IMR-90 (cell line): ENCODE results near the gene KCNF1. TPM values are rescaled to one million over a fixed set of nuclear protein-coding genes. Genes with fewer than 3 reads are reported as not detected.

ENCODE experiments used
- ATAC-seq: fragments of 200-7000 bp; cut with Tn5 transposase; 2 replicates; pipeline ENCODE4 v1.9.1; 2020; ENCODE audit warnings: low read depth, mild to moderate bottlenecking, moderate library complexity
- BruUV-seq: library from RNA; stranded (reverse); fragments of 400-500 nt; replicated peaks from 2 replicates; lab custom pipeline; 2021; lab: Mats Ljungman, UMichigan
- CTCF ChIA-PET: fragments of 300-600 bp; formaldehyde crosslinking; extraction: SDS; loops from one replicate; lab custom pipeline; 2021; ENCODE audit warnings: antibody characterized with exemption; lab: Yijun Ruan, JAX
- POLR2A ChIA-PET: fragments of 300-600 bp; sonication (Branson Sonifier 250); formaldehyde crosslinking; loops from one replicate; lab custom pipeline; 2022; ENCODE audit warnings: antibody characterized with exemption; ENCODE audit not compliant: unreplicated experiment; lab: Charles Lee
- DNase-seq: peaks from one replicate; pipeline ENCODE4 v3.0.0; 2013
- H2AFZ ChIP-seq: replicated peaks from 2 replicates; pipeline ENCODE3; 2013; ENCODE audit warnings: low read length, mild to moderate bottlenecking; ENCODE audit not compliant: poor library complexity
- H2AK5ac ChIP-seq: 2 replicates; pipeline ENCODE4 v1.6.1; 2013; ENCODE audit warnings: low read depth, low read length, inconsistent platforms
- H2AK9ac ChIP-seq: replicated peaks from 2 replicates; pipeline ENCODE3; 2013; ENCODE audit warnings: mild to moderate bottlenecking, low read depth, low read length, moderate library complexity; ENCODE audit not compliant: poor library complexity
- H2BK120ac ChIP-seq: 2 replicates; pipeline ENCODE4 v1.6.1; 2013; ENCODE audit warnings: low read depth, low read length, inconsistent platforms
- H2BK15ac ChIP-seq: 3 replicates; pipeline ENCODE4 v1.6.1; 2013; ENCODE audit warnings: low read depth, low read length, inconsistent platforms
- H2BK20ac ChIP-seq: 2 replicates; pipeline ENCODE4 v1.6.1; 2013; ENCODE audit warnings: low read depth, mild to moderate bottlenecking, inconsistent platforms, low read length, moderate library complexity
- H2BK5ac ChIP-seq: 2 replicates; pipeline ENCODE4 v1.6.1; 2013; ENCODE audit warnings: mild to moderate bottlenecking, low read depth, low read length, inconsistent platforms; ENCODE audit not compliant: poor library complexity, severe bottlenecking
- H3K14ac ChIP-seq: replicated peaks from 2 replicates; pipeline ENCODE4 v1.6.1; 2013; ENCODE audit warnings: low read depth, low read length, inconsistent platforms
- H3K18ac ChIP-seq: 2 replicates; pipeline ENCODE4 v1.6.1; 2013; ENCODE audit warnings: low read depth, low read length, control low read depth
- H3K23ac ChIP-seq: 2 replicates; pipeline ENCODE4 v1.6.1; 2013; ENCODE audit warnings: low read depth, low read length, inconsistent platforms
- H3K27ac ChIP-seq: 2 replicates; pipeline ENCODE4 v1.5.1; 2013; ENCODE audit warnings: mild to moderate bottlenecking, control low read depth, low read length; ENCODE audit not compliant: insufficient read depth
- H3K27me3 ChIP-seq: 2 replicates; pipeline ENCODE4 v1.6.1; 2013; ENCODE audit warnings: low read length; ENCODE audit not compliant: control insufficient read depth, insufficient read depth
- H3K36me3 ChIP-seq: 2 replicates; pipeline ENCODE4 v1.6.1; 2013; ENCODE audit warnings: low read length, mixed read lengths; ENCODE audit not compliant: control insufficient read depth, insufficient read depth
- H3K4ac ChIP-seq: 2 replicates; pipeline ENCODE4 v1.6.1; 2013; ENCODE audit warnings: low read depth, low read length, inconsistent platforms
- H3K4me1 ChIP-seq: 2 replicates; pipeline ENCODE4 v1.6.1; 2013; ENCODE audit warnings: low read length, mixed read lengths; ENCODE audit not compliant: control insufficient read depth, insufficient read depth
- H3K4me2 ChIP-seq: 2 replicates; pipeline ENCODE4 v1.6.1; 2013; ENCODE audit warnings: low read depth, mild to moderate bottlenecking, control low read depth, low read length, moderate library complexity
- H3K4me3 ChIP-seq: 2 replicates; pipeline ENCODE4 v1.5.1; 2013; ENCODE audit warnings: low read depth, mild to moderate bottlenecking, control low read depth, low read length, moderate library complexity; ENCODE audit not compliant: insufficient read depth
- H3K56ac ChIP-seq: 2 replicates; pipeline ENCODE4 v1.6.1; 2013; ENCODE audit warnings: low read length, inconsistent platforms; ENCODE audit not compliant: insufficient read depth; ENCODE audit errors: extremely low read depth
- H3K79me1 ChIP-seq, 2 experiments: 2 replicates each; pipeline ENCODE4 v1.6.1; 2013; ENCODE audit warnings: low read length in 2 of 2, inconsistent platforms in 1 of 2, low read depth in 1 of 2
- H3K9ac ChIP-seq: 2 replicates; pipeline ENCODE4 v1.6.1; 2013; ENCODE audit warnings: low read depth, low read length, control low read depth
- H3K9me1 ChIP-seq: 2 replicates; pipeline ENCODE4 v1.6.1; 2013; ENCODE audit warnings: low read length, inconsistent platforms; ENCODE audit not compliant: insufficient read depth
- H3K9me3 ChIP-seq: 2 replicates; pipeline ENCODE4 v1.6.1; 2013; ENCODE audit warnings: low read length; ENCODE audit not compliant: control insufficient read depth, insufficient read depth
- H4K20me1 ChIP-seq: 2 replicates; pipeline ENCODE4 v1.6.1; 2013; ENCODE audit warnings: low read length, inconsistent platforms; ENCODE audit not compliant: insufficient read depth
- H4K5ac ChIP-seq: 2 replicates; pipeline ENCODE4 v1.6.1; 2013; ENCODE audit warnings: mild to moderate bottlenecking, low read depth, low read length, control low read depth
- H4K8ac ChIP-seq, 2 experiments: 2 replicates each; pipeline ENCODE4 v1.6.1; 2013; ENCODE audit warnings: low read depth in 2 of 2, low read length in 2 of 2, control low read depth in 1 of 2, inconsistent platforms in 1 of 2
- H4K91ac ChIP-seq: 2 replicates; pipeline ENCODE4 v1.6.1; 2013; ENCODE audit warnings: low read depth, low read length, inconsistent platforms; ENCODE audit not compliant: insufficient read depth
- CEBPB ChIP-seq: IDR thresholded peaks from 2 replicates; pipeline ENCODE4 v1.6.1; 2012; ENCODE audit warnings: low read depth, low read length, improper control_type of control experiment
- USF2 ChIP-seq: fragments of 150-350 bp; IDR thresholded peaks from 2 replicates; pipeline ENCODE4 v1.6.1; 2017; ENCODE audit warnings: mild to moderate bottlenecking, antibody characterized with exemption, low read length, low read depth
- WGBS, 2 experiments: methylation state at CpG; one replicate each; pipeline versions ENCODE4 v1.1.5 to v1.1.7; 2013; ENCODE audit warnings: missing lambda C conversion rate in 2 of 2; ENCODE audit not compliant: insufficient read length in 1 of 2; ENCODE audit errors: extremely low coverage in 2 of 2; 5-methylcytosine and 5-hydroxymethylcytosine counted together
- dilution Hi-C: fragments of 300-500 bp; cut with HindIII; formaldehyde crosslinking; loops from one replicate; pipeline ENCODE4 v1.14.3; 2018; ENCODE audit warnings: low sequenced_read_pairs; ENCODE audit not compliant: unreplicated experiment
- in situ Hi-C: fragments of 300-500 bp; cut with MboI; formaldehyde crosslinking; loops from 3 replicates; pipeline ENCODE4 v1.14.3; 2019; ENCODE audit warnings: low sequenced_read_pairs, inconsistent platforms, mixed read lengths
- intact Hi-C: fragments of 100-400 bp; cut with micrococcal nuclease; formaldehyde crosslinking; loops from 2 replicates; pipeline ENCODE4 v1.10.0; 2022
- polyA plus RNA-seq, 3 experiments: library from polyadenylated mRNA; depleted of rRNA; stranded (reverse); fragments of >200 nt; gene quantifications; 2 replicates each; pipeline ENCODE4 v1.2.3, GENCODE V29; 2012; ENCODE audit warnings: low replicate concordance in 1 of 3
- total RNA-seq: library from RNA; depleted of rRNA; stranded (reverse); fragments of >200 nt; gene quantifications from 2 replicates; pipeline ENCODE4 v1.2.3, GENCODE V29; 2012

The KCNF1 gene
- total and polyA plus RNA-seq, 2 of the 4 experiments (the other 2 are of a cell fraction): 0.54 to 1.4 TPM

- Histone ChIP-seq H4K91ac (no peak overlapping the region; the same call in 1 of the 2 replicates), H2AK9ac (peak overlapping the region; percentile 48), H3K14ac (no peak overlapping the region), H3K27me3 (no peaks in the 10 kb centered on the region), H3K27ac (no peak overlapping the region), H3K18ac (no peak overlapping the region), H3K23ac (no peak overlapping the region), H2BK120ac (peak overlapping the region; percentile 24), H3K9me1 (peaks cover 19% of the 10 kb centered on the region), H3K56ac (no peak overlapping the region), H2BK20ac (0 out of 2 replicates have a peak overlapping the region, but pooled peaks have one; percentile 37), H2BK5ac (no peak overlapping the region), H3K36me3 (no peaks in the 10 kb centered on the region), H2AK5ac (0 out of 2 replicates have a peak overlapping the region, but pooled peaks have one; percentile 11), H3K4me2 (no peak overlapping the region), H3K79me1 (no peaks in the 10 kb centered on the region), H3K4me3 (no peak overlapping the region), H3K9ac (no peak overlapping the region), H3K4ac (no peak overlapping the region), H3K9me3 (no peaks in the 10 kb centered on the region), H2AFZ (peak overlapping the region; percentile 37), H2BK15ac (no peak overlapping the region; the same call in 2 of the 3 replicates), H3K4me1 (peaks cover 12% of the 10 kb centered on the region), H4K20me1 (no peaks in the 10 kb centered on the region), H4K5ac (no peak overlapping the region), H4K8ac (no peak overlapping the region)
- in situ Hi-C loops: no loop called here
- dilution Hi-C loops: no loop called here
- ATAC-seq (no peak), DNase-seq (no peak)
- ChIA-PET CTCF (no interaction called here), POLR2A (no interaction called here)
- 84% methylated on average over 4 of the region's 16 CpGs; no CpG with 5 or more reads in 1 of the 2 experiments for WGBS, 2 experiments
- no TSS peak for BruUV-seq
- no peak for TF ChIP-seq CEBPB
- TF ChIP-seq USF2: no peak
- intact Hi-C loops: no loop called here
Observed at GRCh38 chr2:10956006-10956790, 44.5 kb downstream of the KCNF1 start.
